ENCODE data around the gene RPS15A.
"Not testable (repeated sequence)": the region's sequence is repeated elsewhere in the genome, so short reads cannot be mapped to it uniquely, and the experiment has no call there.

Gene RPS15A

DNA sequence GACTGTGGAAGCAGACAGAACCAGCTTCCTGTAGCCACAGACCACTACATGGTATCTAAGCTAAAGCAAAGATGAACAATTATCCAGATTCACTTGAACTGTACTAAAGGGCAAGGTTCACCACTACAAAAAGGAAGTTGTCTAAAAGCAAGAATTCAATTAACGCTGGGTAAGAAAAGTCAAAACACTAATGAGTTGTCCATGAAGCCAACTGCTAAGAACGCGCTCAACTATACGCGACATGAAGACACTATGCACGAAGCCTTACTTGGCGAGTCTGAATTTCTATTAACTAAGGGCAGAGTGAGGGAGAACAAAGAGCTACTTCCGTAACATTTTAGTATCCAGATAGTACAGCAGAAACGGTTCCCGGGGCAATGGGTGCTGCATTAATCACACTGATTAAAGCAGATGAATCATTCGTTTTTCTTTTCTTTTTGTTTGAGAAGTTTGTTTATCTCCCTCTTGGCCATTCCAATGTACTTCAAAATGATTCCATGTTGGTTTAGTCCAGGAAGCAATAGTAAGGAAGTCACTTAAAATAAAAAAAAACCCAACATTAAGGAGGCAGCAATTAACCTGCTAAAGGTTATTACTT is 2.8 kb upstream of the RPS15A start:
- no peak for DNase-seq

DNA sequence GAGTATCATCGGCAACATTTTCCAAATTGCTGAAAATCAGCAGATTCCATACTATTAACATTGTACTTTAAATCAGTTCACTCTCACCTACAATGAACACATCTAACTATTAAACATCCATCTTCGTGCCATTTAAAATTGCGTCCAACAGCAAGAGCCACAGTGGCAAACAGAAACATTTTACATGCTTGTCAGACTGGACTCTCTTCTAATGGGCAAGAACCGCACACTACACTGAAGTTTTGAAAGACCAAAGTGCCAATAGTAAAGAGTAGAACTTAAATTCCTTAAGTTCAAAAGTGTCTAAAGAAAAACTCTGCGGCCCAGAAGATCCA is 652 bp downstream of the RPS15A start:
- no peak for DNase-seq

DNA sequence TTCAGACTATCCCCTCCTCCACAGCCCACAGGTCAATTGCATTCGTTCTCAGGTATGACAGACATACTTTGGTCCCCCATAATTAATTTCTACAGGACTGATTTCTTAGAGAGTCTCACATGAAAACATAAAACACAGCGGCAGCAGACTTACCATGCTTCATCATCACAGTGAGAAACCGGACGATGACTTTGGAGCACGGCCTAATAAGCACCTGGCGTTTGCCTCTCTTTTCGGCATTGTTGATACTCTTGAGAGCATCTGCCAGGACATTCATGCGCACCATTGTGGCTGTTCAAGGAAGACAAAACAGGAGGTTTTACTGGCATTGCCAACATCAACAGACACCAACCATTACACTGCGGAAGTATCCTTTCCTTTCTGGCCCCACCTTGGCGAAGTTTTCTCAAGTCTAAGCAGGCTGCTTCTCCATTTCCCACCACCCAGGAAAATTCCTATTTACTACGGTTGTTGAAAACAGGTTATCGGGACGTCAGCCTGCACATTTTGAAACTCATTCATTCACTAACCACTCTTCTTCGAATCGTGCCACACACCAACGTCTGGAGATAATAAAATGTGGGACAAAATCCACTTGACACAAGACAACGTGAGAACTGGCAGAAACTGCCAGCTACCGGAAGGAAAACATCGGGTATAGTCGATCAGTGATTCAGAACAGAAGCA is 1.2 kb downstream of the RPS15A start:
- DNase-seq: peak; percentile 30

DNA sequence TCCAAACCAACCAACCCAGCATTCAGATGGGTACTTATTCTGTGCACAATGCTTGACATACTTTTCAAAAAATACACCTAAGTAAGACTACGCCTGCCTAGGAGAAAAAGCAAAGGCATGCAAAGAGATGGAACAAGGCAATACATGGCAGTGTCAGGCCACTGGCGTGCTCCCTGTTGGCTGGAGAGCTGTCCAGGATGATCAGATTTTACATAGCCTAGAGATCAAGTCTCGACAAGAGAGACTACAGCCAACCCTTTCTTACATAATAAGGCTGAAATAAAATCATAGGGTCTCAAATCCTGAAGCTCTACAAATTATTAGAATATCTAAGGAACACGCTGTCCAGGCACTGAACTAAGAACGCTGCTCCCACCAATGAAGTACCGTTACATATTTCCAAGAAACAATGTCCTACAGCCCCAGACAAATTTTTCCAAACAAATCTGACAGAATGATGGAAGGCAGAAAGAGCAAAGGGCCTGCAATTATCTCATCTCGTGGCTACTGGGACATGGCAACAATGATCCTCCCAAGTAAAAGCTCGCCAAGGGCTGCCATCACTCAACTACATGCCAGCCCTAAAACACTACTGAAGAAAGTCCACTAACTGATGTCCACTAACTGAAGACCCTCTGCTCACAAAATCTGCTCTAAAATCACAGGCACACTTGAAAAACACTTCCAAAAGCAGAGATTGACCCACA is 5.1 kb downstream of the RPS15A start:
- no peak for DNase-seq

DNA sequence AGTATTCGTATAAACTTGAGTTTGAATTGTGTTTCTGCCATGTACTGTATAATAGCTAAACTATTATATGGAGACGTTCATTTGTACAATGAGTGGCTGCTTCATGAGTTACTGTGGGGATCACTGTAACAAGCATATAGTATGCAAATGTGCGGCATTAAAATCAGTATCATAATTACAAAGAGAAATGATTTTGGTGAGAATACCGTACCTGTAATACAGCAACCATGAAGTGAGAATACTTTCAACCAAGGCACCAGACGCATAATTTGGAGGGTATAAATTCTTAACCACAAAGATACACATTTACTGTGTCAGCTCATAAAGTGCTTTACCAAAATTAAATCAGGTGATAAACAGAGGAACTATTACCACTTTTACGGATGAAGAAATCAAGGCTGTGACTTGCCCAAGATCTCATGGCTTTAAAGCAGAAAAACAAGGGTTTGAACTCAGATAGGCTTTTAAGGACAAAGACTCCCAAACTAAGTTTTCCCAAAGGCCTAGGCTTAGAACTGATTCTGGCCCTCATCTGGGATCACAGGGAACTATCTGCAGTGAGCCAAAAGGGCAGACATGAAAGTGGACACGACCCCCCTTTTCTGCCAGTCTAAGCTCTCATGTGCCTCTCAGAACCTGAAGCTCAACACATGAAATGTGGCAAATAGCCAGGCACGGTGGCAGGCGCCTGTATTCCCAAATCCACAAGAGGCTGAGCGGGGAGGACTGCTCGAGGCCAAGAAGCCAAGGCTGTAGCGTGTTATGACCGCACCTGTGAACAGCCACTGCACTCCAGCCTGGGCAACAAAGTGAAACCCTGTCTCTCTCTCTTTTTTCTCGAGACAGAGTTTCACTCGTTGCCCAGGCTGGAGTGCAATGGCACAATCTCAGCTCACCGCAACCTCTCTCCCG is 6.4 kb downstream of the RPS15A start:
- DNase-seq: no peak

DNA sequence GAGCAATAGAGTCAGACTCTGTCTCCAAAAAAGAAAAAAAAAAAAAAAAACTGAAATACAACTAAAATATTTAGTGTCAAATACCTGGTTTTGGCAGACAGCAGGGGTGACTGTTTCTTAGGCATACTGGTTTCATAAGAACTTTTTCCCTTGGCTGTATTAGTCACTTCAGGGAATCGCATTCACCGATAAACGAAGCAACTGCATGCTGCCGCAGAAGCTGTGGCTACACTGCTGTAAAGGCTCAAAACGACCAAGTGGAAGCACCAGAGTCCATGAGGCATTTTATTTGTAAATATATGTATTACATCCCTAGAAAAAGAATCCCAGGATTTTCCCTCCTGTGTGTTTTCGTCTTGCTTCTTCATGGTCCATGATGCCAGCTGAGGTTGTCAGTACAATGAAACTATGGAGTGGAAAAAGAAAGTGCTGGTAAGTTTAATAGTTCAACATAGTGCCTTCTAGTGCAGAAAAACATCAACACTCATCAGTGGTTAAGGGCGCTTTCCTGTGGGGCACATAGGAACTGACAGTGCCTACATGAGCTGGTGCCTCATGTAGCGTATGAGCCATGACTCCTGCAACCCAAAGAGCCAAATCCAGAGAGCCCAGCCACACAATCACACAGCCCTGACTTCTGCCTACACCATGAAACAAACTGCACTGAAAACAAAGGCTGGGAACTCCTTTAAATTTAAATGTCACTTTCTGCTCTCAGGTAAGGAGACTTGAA is 7.3 kb downstream of the RPS15A start:
- DNase-seq: peak; percentile 27

DNA sequence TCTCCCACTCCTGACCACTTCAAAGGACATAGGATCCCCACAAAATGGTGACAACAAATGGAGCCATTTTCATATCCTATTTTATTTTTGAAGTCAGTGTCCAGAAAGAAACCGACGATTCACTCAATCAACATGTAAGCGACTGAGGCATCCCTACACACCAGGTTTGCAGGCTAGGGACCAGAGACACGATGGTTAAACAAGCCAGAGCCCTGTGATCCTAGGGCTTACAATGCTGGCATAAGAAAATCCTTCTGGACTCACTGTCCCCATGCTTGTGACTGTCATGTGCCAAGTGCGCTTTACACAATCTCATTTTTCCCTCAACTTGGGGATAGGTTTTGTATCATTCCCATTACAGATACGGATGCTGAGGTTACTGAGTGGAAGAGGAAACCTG is 8.9 kb downstream of the RPS15A start:
- DNase-seq: not testable (repeated sequence)

DNA sequence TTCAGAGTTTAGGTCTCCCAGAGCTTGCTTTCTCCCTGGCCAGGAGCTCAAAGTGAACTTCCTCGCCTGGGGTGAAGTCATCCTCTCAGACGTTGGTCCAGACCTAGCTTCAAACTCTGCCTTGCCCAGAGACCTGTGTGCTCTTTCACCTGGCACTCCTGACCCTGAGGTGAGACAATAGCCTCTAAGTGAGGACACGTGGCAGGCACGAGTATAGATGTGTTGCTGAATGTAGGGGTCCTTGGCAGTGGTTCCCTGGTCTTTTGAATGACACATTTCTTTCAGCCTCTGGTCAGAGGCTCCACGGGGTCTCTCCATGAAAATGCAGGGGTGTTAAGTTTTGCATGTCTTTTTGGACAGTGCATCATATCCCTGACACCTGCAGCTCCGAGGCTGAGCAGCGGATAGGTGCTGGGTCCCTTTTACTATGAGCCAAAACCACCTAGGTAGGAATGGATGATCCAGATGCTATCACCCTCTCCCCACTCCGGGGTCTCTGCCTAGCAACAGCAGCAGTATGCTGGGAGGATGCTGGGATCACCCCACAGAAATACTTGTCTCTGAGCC is 9.6 kb downstream of the RPS15A start:
- DNase-seq: not testable (repeated sequence)

DNA sequence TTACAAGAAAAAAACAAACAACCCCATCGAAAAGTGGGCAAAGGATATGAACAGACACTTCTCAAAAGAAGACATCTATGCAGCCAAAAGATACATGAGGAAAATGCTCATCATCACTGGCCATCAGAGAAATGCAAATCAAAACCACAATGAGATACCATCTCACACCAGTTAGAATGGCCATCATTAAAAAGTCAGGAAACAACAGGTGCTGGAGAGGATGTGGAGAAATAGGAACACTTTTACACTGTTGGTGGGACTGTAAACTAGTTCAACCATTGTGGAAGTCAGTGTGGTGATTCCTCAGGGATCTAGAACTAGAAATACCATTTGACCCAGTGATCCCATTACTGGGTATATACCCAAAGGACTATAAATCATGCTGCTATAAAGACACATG is 12.5 kb downstream of the RPS15A start:
- not testable (repeated sequence) for DNase-seq

DNA sequence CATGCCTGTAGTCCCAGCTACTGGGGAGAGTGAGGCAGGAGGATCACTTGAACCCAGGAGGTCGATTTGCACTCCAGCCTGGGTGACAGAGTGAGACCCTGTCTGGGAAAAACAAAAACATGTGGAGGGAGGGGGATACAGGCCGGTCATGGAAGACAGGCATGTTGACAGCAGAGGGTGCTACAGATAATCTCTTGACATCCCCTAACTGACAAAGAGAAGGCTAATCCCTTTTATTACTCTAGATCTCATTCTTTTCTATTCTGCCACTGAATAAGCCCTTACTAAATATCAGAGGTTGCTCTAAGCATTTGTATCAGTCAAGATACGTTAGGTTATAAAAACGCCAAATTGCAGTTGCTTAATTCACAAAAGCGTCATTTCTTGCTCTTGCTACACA is 13.8 kb downstream of the RPS15A start:
- DNase-seq: not testable (repeated sequence)

DNA sequence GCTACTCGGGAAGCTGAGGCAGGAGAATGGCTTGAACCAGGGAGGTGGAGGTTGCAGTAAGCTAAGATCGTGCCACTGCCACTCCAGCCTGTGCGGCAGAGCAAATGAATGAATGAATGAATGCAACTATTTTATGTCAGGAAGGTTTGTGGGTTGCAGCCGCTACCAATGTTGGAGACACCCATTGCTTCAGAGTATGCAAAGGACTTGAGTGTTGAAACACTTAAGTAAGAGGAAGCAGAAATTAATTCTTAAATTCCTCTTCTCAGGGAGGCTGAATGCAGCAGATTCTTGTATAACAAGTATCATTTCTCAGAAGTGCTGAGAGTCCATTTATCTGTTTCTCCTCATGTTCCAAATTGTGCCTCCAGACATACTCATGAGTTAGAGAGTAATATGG is 15.5 kb downstream of the RPS15A start:
- not testable (repeated sequence) for DNase-seq

DNA sequence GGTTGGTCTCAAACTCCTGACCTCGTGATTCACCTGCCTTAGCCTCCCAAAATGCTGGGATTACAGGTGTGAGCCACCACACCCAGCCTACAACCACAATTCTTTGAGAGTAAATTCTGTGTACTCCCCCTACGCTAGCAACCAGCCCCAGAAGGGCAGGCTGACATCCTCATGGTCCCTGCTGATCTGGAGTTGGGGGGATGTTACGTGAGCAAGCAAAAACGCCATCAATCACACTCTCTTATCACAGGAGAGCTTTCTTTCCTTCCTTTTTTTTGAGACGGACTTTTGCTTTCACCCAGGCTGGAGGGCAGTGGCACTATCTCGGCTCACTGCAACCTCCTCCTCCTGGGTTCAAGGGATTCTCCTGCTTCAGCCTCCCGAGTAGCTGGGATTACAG is 18.0 kb downstream of the RPS15A start:
- DNase-seq: not testable (repeated sequence)

DNA sequence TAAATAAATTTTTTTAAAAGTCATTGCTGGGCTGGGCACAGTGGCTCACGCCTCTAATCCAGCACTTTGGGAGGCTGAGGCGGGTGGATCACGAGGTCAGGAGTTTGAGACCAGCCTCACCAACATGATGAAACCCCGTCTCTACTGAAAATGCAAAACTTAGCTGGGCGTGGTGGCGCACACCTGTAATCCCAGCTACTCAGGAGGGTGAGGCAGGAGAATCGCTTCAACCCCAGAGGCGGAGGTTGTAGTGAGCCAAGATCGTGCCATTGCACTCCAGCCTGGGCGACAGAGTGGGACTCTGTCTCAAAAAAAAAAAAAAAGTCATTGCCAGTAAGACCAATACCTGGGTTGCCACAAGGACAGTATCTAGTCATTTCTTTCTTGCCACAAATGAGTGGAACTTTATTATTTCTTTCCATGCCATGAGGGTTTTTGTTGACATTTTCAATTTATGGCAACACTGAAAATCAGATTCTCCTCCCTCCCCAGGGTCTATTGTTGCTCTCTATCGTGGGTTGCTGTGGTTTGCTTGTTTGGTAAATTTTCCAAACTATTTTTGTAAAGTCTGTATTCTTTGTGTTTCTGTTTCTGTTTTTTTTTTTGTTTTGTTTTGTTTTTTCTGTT is 19.7 kb downstream of the RPS15A start:
- DNase-seq: not testable (repeated sequence)

DNA sequence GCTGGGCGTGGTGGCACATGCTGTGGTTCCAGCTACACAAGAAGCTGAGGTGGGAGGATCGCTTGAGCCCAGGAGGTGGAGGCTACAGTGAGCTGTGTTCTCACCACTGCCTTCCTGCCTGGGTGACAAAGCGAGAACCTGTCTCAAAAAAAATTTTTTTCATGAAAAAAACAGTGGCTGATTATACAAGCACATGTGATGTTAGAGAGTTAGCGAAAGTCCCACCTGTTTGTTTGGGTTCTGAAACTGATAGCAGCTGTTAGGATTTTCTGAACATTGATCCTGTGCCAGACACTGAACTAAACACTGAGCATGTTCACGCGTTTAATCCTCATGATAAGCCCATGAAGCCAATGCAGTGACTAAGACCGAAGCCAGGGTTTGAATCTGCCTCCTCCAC is 22.9 kb downstream of the RPS15A start:
- DNase-seq: peak; percentile 64

DNA sequence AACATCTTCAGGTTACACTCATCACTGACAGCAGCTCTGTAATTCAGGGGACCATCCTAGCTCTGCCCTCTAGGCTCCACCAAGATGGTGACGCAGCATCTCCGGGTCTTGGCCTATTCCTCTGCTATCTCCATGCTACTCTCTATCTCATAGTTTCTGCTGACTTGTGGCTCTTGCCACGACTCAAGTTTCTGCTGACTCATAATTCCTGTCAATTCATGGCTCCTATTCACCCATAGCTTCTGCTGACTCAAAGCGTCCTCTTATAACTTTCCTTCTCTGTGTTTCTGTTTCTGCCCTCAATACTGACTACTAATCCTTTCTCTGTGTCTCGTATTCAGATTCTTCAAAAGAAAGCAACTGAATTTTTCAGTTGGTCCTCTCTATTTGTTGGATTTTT is 27.4 kb downstream of the RPS15A start:
- DNase-seq: not testable (repeated sequence)

DNA sequence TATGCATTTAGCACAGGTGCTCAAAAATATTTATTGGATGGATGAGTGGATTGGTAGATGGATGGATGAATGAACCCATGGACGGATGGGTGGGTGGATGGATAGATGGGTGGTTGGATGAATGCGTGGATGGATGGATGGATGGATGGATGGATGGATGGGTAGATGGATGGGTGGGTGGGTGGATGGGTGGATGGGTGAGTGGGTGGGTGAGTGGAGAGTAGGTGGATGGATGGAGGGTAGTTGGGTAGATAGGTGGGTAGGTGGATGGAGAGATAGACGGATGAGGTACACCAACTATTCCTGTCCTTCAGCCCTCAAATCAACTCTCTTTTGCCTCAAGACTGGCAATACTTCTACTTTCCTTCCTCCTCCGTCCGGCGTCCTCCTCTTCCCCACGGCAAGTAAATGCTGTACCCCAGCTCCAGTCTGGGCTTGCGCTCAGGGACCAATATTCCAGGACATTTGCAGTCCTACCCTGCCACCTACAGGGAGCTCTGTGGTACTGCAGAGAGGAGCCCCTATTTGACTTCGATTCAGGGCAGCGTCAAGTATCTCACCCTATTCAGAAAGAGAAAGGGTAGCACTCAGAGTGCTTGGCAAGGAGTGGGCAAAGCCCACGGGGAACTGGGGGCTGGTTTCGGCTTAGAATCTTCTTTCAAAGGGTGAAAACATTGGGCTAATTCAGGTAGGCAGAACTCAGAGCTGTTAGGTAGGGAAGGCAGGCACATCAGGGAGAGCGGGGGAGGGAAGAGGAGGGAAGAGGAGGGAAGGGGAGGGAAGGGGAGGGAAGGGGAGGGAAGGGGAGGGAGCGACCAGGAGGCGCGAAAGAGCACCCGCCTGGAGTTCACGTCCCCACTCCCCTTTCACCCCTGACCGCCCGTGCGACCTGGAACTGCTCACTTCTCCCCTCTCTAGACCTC is 30.3 kb downstream of the RPS15A start:
- peak; percentile 78 for DNase-seq

DNA sequence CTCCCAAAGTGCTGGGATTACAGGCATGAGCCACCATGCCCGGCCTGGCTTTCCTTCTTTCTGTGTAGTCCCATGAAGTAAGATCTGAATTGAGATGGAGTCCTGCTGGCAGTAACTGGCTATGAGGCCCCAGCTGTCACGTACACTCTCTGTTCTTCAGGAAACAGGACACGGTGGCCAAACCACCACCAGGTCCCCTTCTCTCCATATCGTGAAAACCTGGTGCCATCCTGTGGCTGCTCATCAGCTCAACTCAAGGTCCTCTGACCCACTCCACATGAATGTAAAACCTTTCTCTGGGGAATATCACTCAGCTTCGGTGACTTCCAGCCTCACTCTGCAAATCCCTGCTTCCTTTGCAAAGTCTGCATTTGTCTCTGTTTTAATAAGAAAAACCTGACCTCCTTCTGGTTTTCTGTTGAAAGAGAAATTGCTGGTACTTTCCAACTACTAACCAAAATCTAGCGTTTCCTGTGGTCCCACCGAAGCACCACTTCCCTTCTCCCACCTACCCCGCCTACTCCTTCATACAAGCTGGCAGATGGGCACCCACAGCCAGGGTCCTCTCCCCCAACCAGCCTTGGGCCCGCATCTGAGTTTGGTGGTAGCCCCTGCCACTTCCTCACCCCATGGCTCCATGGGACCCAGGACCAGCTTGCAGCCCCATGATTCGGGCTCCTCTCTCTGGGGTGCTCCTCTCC is 32.0 kb downstream of the RPS15A start:
- not testable (repeated sequence) for DNase-seq

DNA sequence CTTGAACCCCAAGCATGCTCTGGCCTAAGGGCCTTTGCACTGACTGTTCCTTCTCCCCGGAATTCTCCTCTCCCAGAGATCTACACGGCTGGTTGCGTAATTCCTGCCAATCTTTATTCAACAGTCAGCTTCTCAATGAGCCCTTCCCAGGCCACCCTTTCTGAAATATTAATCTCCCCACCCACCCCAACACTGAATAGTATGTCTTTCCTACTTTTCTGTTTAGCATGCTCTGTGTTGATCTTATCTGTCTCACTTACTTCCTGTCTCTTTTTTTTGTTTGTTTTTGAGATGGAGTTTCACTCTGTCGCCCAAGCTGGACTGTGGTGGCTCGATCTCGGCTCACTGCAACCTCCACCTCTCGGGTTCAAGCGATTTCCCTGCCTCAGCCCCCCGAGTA is 33.5 kb downstream of the RPS15A start:
- not testable (repeated sequence) for DNase-seq

DNA sequence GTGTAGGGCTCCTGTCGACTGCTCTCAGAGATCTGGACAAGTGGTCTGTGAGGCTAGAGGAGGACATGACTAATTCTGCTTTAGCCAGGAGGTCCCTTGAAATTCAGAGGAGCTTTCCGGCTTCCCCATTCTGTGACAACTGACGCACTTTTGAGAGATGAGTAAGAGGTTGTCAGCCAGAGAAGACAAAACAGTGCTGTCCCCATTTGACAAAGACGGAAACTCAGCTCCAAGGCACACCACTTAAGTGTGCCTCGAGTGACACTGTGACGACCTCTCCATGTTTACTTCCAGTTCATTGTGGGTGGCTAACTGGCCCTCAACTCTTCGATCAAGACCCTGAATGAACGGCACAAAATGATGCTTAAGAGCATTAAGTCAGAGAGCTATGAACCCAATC is 47.3 kb downstream of the RPS15A start:
- not testable (repeated sequence) for DNase-seq

DNA sequence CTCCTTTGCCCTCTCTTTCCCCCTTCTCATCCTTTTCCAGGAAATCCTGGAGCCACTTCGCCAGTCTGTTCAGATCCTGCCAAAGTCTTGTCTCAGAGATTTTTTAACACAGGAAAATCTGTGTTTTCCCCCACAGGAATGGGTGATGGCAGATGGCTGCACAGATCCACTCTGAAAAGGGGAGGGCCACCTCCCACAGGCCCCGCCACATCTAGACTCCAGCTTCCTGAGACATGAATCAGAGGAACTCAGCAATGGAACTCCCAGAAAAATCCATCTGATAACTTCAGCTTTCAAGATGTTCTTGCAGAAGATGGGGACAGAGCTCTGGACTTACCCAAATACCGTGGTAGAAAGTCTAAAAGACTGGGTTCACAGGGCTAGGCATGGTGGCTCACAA is 50.1 kb downstream of the RPS15A start:
- DNase-seq: not testable (repeated sequence)

All from CD4-positive, alpha-beta T cell treated with Interleukin-21 for 1 hour (primary cell).